Testis (tissue), 2 donors: ENCODE results near the gene NAA38.

Source experiments
- POLR2A ChIP-seq: fragments of 450-650 bp; IDR thresholded peaks from one replicate; pipeline ENCODE4 v1.6.1; 2017; ENCODE audit warnings: antibody characterized with exemption, mild to moderate bottlenecking, moderate library complexity
- TF ChIP-seq, protein P1 (sequence below), 3 experiments: fragments of 450-650 bp in 2 of 3; fragments of 200-600 bp in 1 of 3; sonication (generic) in 1 of 3; IDR thresholded peaks; one replicate each; pipeline ENCODE4 v1.5.1; 2016 to 2019; ENCODE audit warnings: antibody characterized with exemption in 3 of 3, mild to moderate bottlenecking in 2 of 3, moderate library complexity in 1 of 3

GRCh38 chr17:7834542-7834956 lies 22.8 kb downstream of the NAA38 start:
- TF ChIP-seq, protein P1, sequence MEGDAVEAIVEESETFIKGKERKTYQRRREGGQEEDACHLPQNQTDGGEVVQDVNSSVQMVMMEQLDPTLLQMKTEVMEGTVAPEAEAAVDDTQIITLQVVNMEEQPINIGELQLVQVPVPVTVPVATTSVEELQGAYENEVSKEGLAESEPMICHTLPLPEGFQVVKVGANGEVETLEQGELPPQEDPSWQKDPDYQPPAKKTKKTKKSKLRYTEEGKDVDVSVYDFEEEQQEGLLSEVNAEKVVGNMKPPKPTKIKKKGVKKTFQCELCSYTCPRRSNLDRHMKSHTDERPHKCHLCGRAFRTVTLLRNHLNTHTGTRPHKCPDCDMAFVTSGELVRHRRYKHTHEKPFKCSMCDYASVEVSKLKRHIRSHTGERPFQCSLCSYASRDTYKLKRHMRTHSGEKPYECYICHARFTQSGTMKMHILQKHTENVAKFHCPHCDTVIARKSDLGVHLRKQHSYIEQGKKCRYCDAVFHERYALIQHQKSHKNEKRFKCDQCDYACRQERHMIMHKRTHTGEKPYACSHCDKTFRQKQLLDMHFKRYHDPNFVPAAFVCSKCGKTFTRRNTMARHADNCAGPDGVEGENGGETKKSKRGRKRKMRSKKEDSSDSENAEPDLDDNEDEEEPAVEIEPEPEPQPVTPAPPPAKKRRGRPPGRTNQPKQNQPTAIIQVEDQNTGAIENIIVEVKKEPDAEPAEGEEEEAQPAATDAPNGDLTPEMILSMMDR (IDR thresholded peaks at IDR 0.05): no peak
- no peak for TF ChIP-seq POLR2A
